ENCODE data around the gene CHID1.

DNA sequence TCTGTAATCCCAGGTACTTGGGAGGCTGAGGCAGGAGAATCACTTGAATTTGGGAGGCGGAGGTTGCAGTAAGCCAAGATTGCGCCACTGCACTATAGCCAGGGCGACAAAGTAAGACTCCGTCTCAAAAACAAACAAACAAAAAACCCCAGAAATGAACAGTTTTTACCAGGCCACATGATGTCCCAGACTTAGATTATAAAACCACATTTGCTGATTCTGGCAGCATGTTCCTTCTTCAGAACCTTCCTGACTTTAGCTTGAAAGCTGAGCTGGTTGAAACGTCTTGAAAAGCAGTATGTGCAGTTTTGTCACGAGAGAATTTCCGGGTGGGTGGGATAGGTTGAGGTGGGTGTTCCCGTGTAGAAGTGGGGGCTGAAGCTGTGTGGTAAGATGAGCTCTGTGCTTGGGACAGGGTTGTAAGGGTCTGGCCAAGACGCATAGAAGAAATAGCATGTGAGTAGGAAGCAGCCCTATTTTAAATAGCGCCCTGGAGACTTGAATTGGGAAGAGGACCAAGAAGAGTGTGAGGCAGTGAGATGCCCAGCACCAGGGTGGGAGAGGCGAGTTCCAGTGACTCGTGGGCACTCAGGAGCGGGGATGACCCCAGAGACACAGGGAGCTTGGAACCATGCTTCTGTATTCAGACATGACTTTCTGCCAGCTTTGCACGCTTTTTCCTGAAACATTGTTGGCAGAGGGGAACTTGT, 22.7 kb upstream of the CHID1 start:
- no peak for TF ChIP-seq FOXM1 (IDR thresholded peaks at IDR 0.05; ENCODE audit: borderline replicate concordance)
- TF ChIP-seq SUZ12 (IDR thresholded peaks at IDR 0.05): no peak
- no peak for TF ChIP-seq FOXA1 (IDR thresholded peaks at IDR 0.05)
- TF ChIP-seq FOXK2 (IDR thresholded peaks at IDR 0.05): no peak
- no peak for TF ChIP-seq BHLHE40 (IDR thresholded peaks at IDR 0.05; ENCODE audit: borderline replicate concordance)
- TF ChIP-seq ARNT (IDR thresholded peaks at IDR 0.05): no peak
- TF ChIP-seq CTBP1 (IDR thresholded peaks at IDR 0.05; ENCODE audit: borderline replicate concordance): no peak
- no peak for TF ChIP-seq HDGF (IDR thresholded peaks at IDR 0.05; ENCODE audit: borderline replicate concordance)
- no peak for TF ChIP-seq ZNF384 (IDR thresholded peaks at IDR 0.05)
- TF ChIP-seq SP1 (IDR thresholded peaks at IDR 0.05): no peak

All from HEK293T (cell line).